Thyroid gland (tissue), 4 donors: ENCODE measurements around the gene IRF2BPL.

Experiments used
- CTCF ChIP-seq, 6 experiments: fragments of 200-600 bp in 3 of 6; fragments of 450-650 bp in 3 of 6; sonication (generic) in 3 of 6; IDR thresholded peaks; one replicate each; pipeline ENCODE4 v1.5.1; 2016 to 2019; ENCODE audit warnings: antibody characterized with exemption in 6 of 6, mild to moderate bottlenecking in 2 of 6, inconsistent platforms in 1 of 6, moderate library complexity in 1 of 6
- POLR2A ChIP-seq, 2 donors: fragments of 450-650 bp; IDR thresholded peaks; one replicate each; pipeline ENCODE4 v1.6.1; 2017; ENCODE audit warnings: antibody characterized with exemption in 2 of 2, mild to moderate bottlenecking in 2 of 2, moderate library complexity in 1 of 2

- TF ChIP-seq POLR2A (IDR thresholded peaks at IDR 0.05) = peak in 1 of 2 donors; percentile 51
- TF ChIP-seq CTCF (IDR thresholded peaks at IDR 0.05) = peak in 1 of 6 experiments; percentile 22
Observed at GRCh38 chr14:77040059-77040740, 11.7 kb upstream of the IRF2BPL start.
